ENCODE data around the gene RAB26.
"Not testable (repeated sequence)": the region's sequence is repeated elsewhere in the genome, so short reads cannot be mapped to it uniquely, and the experiment has no call there.

Gene RAB26

GRCh38 chr16:2196162-2196980, 47.9 kb downstream of the RAB26 start, which contains the start of gene CASKIN1:
CASKIN1 (minus strand) TSS chr16:2196605; CDS start chr16:2196432, 173 bp downstream.
- DNase-seq (ENCODE audit: low read depth in 2 of 2), result no peak

- no peak for DNase-seq (ENCODE audit: low read depth in 2 of 2)
Observed at GRCh38 chr16:2196981-2197511, 48.6 kb downstream of the RAB26 start.

GRCh38 chr16:2197765-2198164, 49.3 kb downstream of the RAB26 start:
- DNase-seq (ENCODE audit: low read depth in 2 of 2), result no peak

GRCh38 chr16:2198283-2198682, 49.9 kb downstream of the RAB26 start:
- DNase-seq (ENCODE audit: low read depth in 2 of 2), result no peak

- DNase-seq (ENCODE audit: low read depth in 2 of 2), result no peak
Observed at GRCh38 chr16:2199095-2199494, 50.7 kb downstream of the RAB26 start.

GRCh38 chr16:2199621-2200139, 51.3 kb downstream of the RAB26 start:
- DNase-seq (ENCODE audit: low read depth in 2 of 2), result no peak

GRCh38 chr16:2200313-2200712, 51.9 kb downstream of the RAB26 start:
- no peak for DNase-seq (ENCODE audit: low read depth in 2 of 2)

GRCh38 chr16:2203119-2203688, 54.8 kb downstream of the RAB26 start:
- DNase-seq (ENCODE audit: low read depth in 2 of 2), result not testable (repeated sequence)

Measured in stimulated activated CD4-positive, alpha-beta T cell treated with anti-CD3 and anti-CD28 coated beads, Interleukin-1b, Interleukin-23, amount 100 ng/mL, for 4 hours (primary cell).